ENCODE data around the gene TRPM1. TPM values are rescaled to one million over a fixed set of nuclear protein-coding genes. Genes with fewer than 3 reads are reported as not detected.

The TRPM1 gene
- total RNA-seq, 4 donors from 2014 or later: not detected

GRCh38 chr15:31051496-31052080 is 49.9 kb downstream of the TRPM1 start:
- Histone ChIP-seq H3K27ac (no peak overlapping the region), H3K27me3 (no peaks in the 10 kb centered on the region), H3K36me3 (no peaks in the 10 kb centered on the region), H3K9me3 (no peaks in the 10 kb centered on the region), H3K4me3 (no peak overlapping the region), H3K4me1 (no peaks in the 10 kb centered on the region)
- no peak for ATAC-seq
- intact Hi-C loops (cut with DNase I; ENCODE audit: low total_unique reads): no loop called here
- DNase-seq: no peak
- in situ Hi-C loops (cut with MboI; ENCODE audit: low sequenced_read_pairs in 4 of 4): no loop called here
- TF ChIP-seq POLR2A (IDR thresholded peaks at IDR 0.05): no peak
- TF ChIP-seq CTCF (IDR thresholded peaks at IDR 0.05 in 4 of 5, conservative IDR thresholded peaks at IDR 0.05 in 1 of 5): no peak

GRCh38 chr15:31050953-31051352 is 50.6 kb downstream of the TRPM1 start:
- no peaks in the 10 kb centered on the region for H3K36me3 ChIP-seq
- intact Hi-C loops (cut with DNase I; ENCODE audit: low total_unique reads) (no loop called here), in situ Hi-C loops (cut with MboI; ENCODE audit: low sequenced_read_pairs in 4 of 4) (no loop called here)
- no peak overlapping the region for H3K27ac ChIP-seq
- TF ChIP-seq POLR2A (IDR thresholded peaks at IDR 0.05) (no peak), CTCF (IDR thresholded peaks at IDR 0.05 in 4 of 5, conservative IDR thresholded peaks at IDR 0.05 in 1 of 5) (no peak)
- no peak overlapping the region for H3K4me3 ChIP-seq
- DNase-seq: no peak
- H3K9me3 ChIP-seq: no peaks in the 10 kb centered on the region
- ATAC-seq: no peak
- no peaks in the 10 kb centered on the region for H3K27me3 ChIP-seq
- H3K4me1 ChIP-seq: no peaks in the 10 kb centered on the region

- DNase-seq (no peak), ATAC-seq (no peak)
- H3K4me1 ChIP-seq: no peaks in the 10 kb centered on the region
- in situ Hi-C loops (cut with MboI; ENCODE audit: low sequenced_read_pairs in 4 of 4): no loop called here
- H3K27ac ChIP-seq: no peak overlapping the region
- no peaks in the 10 kb centered on the region for H3K9me3 ChIP-seq
- H3K27me3 ChIP-seq: no peaks in the 10 kb centered on the region
- H3K36me3 ChIP-seq: no peaks in the 10 kb centered on the region
- no peak for TF ChIP-seq CTCF (IDR thresholded peaks at IDR 0.05 in 4 of 5, conservative IDR thresholded peaks at IDR 0.05 in 1 of 5)
- TF ChIP-seq POLR2A (IDR thresholded peaks at IDR 0.05): no peak
- H3K4me3 ChIP-seq: no peak overlapping the region
- intact Hi-C loops (cut with DNase I; ENCODE audit: low total_unique reads): no loop called here
These were observed 51.6 kb downstream of the TRPM1 start for GRCh38 chr15:31049682-31050615.

GRCh38 chr15:31049111-31049510 is 52.4 kb downstream of the TRPM1 start:
- Histone ChIP-seq H3K36me3 (no peaks in the 10 kb centered on the region), H3K4me1 (no peaks in the 10 kb centered on the region), H3K27me3 (no peaks in the 10 kb centered on the region), H3K27ac (no peak overlapping the region), H3K4me3 (no peak overlapping the region), H3K9me3 (peaks cover 0 to 2% (median 0%) of the 10 kb centered on the region in 3 donors)
- no peak for DNase-seq
- TF ChIP-seq POLR2A (IDR thresholded peaks at IDR 0.05): no peak
- ATAC-seq: no peak
- in situ Hi-C loops (cut with MboI; ENCODE audit: low sequenced_read_pairs in 4 of 4): no loop called here
- intact Hi-C loops (cut with DNase I; ENCODE audit: low total_unique reads): no loop called here

GRCh38 chr15:31047437-31047836 is 54.1 kb downstream of the TRPM1 start:
- TF ChIP-seq POLR2A (IDR thresholded peaks at IDR 0.05): no peak
- TF ChIP-seq CTCF (IDR thresholded peaks at IDR 0.05 in 4 of 5, conservative IDR thresholded peaks at IDR 0.05 in 1 of 5): no peak
- in situ Hi-C loops (cut with MboI; ENCODE audit: low sequenced_read_pairs in 4 of 4): no loop called here
- no peak overlapping the region for H3K4me3 ChIP-seq
- no peaks in the 10 kb centered on the region for H3K4me1 ChIP-seq
- no peaks in the 10 kb centered on the region for H3K36me3 ChIP-seq
- no peaks in the 10 kb centered on the region for H3K27me3 ChIP-seq
- intact Hi-C loops (cut with DNase I; ENCODE audit: low total_unique reads): no loop called here
- DNase-seq (no peak), ATAC-seq (no peak)
- no peak overlapping the region for H3K27ac ChIP-seq
- peaks cover 0 to 3% (median 0%) of the 10 kb centered on the region in 3 donors for H3K9me3 ChIP-seq

Measured in gastrocnemius medialis (tissue), 4 donors.